Vagina (tissue), 2 donors: Measurements from ENCODE around the gene MRPL55.

ENCODE experiments used
- POLR2A ChIP-seq, 2 donors: fragments of 450-650 bp; IDR thresholded peaks; one replicate each; pipeline ENCODE4 v1.6.1; 2017; ENCODE audit warnings: antibody characterized with exemption in 2 of 2, mild to moderate bottlenecking in 2 of 2, moderate library complexity in 2 of 2
- POLR2AphosphoS5 ChIP-seq, 2 donors: sonication (generic); formaldehyde crosslinking; IDR thresholded peaks; one replicate each; pipeline ENCODE4 v1.9.0; 2017; ENCODE audit warnings: antibody characterized with exemption in 2 of 2, mild to moderate bottlenecking in 2 of 2, low read depth in 1 of 2; ENCODE audit not compliant: insufficient read depth in 1 of 2
- TF ChIP-seq, protein P1 (sequence below), 3 experiments: fragments of 450-650 bp in 2 of 3; fragments of 200-600 bp in 1 of 3; sonication (generic) in 1 of 3; IDR thresholded peaks; one replicate each; pipeline ENCODE4 v1.5.1; 2017 to 2019; ENCODE audit warnings: antibody characterized with exemption in 3 of 3, mild to moderate bottlenecking in 2 of 3, moderate library complexity in 2 of 3

DNA sequence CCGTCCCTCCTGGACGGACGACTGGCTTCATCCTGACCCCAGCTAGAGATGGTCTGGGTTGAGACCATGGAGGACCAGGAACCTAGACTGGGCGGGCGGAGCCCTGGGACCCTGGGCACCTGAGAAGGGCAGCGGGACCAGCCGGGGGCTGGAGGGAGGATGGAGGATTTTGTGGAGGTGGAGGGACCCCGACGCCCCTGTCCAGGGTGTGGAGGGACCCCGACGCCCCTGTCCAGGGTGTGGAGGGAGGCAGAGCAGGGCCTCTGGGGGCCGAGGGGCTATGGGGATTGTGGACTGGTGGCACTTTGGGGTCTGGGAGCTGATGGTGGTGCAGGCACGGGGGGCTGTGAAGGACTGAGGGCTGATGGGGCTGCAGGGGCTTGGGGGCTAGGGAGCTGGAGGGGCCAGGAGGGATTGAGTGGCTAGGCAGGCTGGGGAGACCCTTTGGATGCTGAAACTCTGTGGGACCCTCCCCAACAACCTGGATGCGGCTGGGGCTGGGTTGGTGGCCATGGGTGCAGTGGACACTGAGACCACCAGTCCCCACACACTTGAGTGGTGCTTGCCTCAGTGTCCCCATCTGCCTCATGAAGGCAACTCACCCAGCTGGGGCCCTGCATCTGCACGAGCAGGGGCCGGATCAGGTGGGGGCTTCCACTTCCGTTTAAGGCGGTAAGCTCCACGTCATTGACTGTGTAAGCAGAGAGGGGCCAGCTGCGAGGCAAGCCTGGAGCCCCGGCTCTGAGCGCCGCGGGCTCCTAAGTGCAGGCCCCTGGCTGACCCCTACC, 48.0 kb upstream of the MRPL55 start:
- TF ChIP-seq, protein P1, sequence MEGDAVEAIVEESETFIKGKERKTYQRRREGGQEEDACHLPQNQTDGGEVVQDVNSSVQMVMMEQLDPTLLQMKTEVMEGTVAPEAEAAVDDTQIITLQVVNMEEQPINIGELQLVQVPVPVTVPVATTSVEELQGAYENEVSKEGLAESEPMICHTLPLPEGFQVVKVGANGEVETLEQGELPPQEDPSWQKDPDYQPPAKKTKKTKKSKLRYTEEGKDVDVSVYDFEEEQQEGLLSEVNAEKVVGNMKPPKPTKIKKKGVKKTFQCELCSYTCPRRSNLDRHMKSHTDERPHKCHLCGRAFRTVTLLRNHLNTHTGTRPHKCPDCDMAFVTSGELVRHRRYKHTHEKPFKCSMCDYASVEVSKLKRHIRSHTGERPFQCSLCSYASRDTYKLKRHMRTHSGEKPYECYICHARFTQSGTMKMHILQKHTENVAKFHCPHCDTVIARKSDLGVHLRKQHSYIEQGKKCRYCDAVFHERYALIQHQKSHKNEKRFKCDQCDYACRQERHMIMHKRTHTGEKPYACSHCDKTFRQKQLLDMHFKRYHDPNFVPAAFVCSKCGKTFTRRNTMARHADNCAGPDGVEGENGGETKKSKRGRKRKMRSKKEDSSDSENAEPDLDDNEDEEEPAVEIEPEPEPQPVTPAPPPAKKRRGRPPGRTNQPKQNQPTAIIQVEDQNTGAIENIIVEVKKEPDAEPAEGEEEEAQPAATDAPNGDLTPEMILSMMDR (IDR thresholded peaks at IDR 0.05), result no peak
- TF ChIP-seq POLR2A (IDR thresholded peaks at IDR 0.05), result no peak
- TF ChIP-seq POLR2AphosphoS5 (IDR thresholded peaks at IDR 0.05; ENCODE audit: insufficient read depth in 1 of 2, low read depth in 1 of 2), result no peak
